HUES64 (cell line): ENCODE data around the gene TRERF1.
"Not testable (repeated sequence)": the region's sequence is repeated elsewhere in the genome, so short reads cannot be mapped to it uniquely, and the experiment has no call there.

Source experiments
- H3K27ac ChIP-seq: 2 replicates; pipeline ENCODE4 v1.7.0; 2013; ENCODE audit warnings: low read depth, low read length, inconsistent platforms
- H3K27me3 ChIP-seq: 2 replicates; pipeline ENCODE4 v1.6.1; 2013; ENCODE audit warnings: mild to moderate bottlenecking, low read length; ENCODE audit not compliant: insufficient read depth
- H3K36me3 ChIP-seq: 2 replicates; pipeline ENCODE4 v1.6.1; 2013; ENCODE audit warnings: mild to moderate bottlenecking, low read length; ENCODE audit not compliant: insufficient read depth
- H3K4me1 ChIP-seq: 2 replicates; pipeline ENCODE4 v1.6.1; 2013; ENCODE audit warnings: mild to moderate bottlenecking, low read length, moderate library complexity; ENCODE audit not compliant: insufficient read depth
- H3K4me3 ChIP-seq: 2 replicates; pipeline ENCODE4 v1.5.1; 2013; ENCODE audit warnings: mild to moderate bottlenecking, low read length, moderate library complexity
- H3K9ac ChIP-seq: 2 replicates; pipeline ENCODE4 v1.6.1; 2013; ENCODE audit warnings: mild to moderate bottlenecking, low read depth, low read length
- H3K9me3 ChIP-seq: 2 replicates; pipeline ENCODE4 v1.6.1; 2013; ENCODE audit warnings: low read depth, low read length; ENCODE audit not compliant: insufficient read depth
- WGBS: fragments of 150-250, 120-280 bp; methylation state at CpG from one replicate; pipeline ENCODE4 v1.1.7; 2013; ENCODE audit warnings: missing lambda C conversion rate; 5-methylcytosine and 5-hydroxymethylcytosine counted together

TRERF1 gene

DNA sequence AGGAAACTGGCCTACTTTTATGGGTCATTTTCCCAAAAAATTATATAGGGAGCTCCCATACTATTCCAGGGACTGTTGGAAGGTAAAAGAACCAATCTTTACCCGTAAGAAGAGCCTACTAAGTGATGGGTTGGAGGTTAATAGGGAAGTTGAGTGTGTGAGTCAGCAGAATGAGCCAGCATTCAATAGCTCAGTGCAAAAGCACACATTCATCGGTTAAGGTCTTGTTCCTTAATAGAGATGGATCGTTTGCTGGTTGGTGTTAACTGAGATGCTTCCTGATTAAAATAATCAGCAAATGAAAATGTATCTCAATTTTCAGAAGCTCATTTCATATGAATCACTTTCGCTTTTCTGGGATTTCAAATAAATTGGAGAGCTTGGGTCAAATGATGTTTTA, 118.8 kb downstream of the TRERF1 start:
- Histone ChIP-seq H3K27ac (no peak overlapping the region), H3K27me3 (no peaks in the 10 kb centered on the region), H3K9ac (no peak overlapping the region), H3K4me1 (peaks cover 5% of the 10 kb centered on the region; the same call in 1 of the 2 replicates), H3K4me3 (no peak overlapping the region), H3K36me3 (no peaks in the 10 kb centered on the region), H3K9me3 (no peaks in the 10 kb centered on the region)
- 90% methylated on average over 4 of the region's 4 CpGs for WGBS

DNA sequence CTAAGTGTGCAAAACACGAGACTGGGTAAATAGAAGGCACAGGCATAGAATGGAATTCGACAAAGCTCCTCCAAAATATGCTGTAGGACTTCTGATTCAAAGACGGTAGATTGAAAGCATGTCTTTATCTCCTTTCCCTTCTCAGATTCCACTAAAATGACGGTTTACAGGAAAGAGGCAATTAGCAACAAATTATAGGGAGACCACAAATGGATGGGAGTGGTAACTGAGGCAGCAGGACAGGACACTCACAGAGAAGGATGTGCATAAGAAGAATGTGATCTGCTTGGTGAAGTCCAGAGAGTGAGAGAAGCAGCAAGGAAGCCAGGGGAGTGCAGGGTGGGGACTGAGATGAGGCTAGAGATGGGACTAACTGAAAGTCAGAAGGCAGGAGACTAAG, 120.7 kb downstream of the TRERF1 start:
- H3K4me1 ChIP-seq: peaks cover 5% of the 10 kb centered on the region; the same call in 1 of the 2 replicates
- H3K4me3 ChIP-seq: no peak overlapping the region
- H3K9ac ChIP-seq: no peak overlapping the region
- WGBS: 91% methylated on average over 4 of the region's 4 CpGs
- H3K36me3 ChIP-seq: no peaks in the 10 kb centered on the region
- no peak overlapping the region for H3K27ac ChIP-seq
- H3K27me3 ChIP-seq: no peaks in the 10 kb centered on the region
- H3K9me3 ChIP-seq: no peaks in the 10 kb centered on the region

DNA sequence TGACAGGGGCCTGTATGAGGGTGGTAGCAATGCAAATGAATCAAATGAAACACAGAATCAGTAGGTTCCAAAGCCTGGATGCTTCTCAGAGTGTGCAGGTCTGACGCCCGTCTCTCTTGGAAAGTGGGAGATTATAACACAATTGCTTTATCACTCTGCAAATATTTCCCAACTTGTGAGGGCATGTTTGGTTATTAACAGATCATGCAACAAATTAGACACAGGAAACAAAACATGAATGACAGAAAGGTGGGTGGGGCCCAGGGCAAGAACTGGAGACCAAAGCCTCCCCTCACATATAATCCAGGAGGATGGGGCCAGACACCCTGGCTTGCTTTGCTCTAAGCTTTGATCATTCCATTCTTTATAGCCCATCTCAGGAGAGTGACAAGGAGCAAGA, 125.5 kb downstream of the TRERF1 start:
- 91% methylated on average over 2 of the region's 2 CpGs for WGBS
- no peaks in the 10 kb centered on the region for H3K36me3 ChIP-seq
- peaks cover 3% of the 10 kb centered on the region; the same call in 1 of the 2 replicates for H3K4me1 ChIP-seq
- H3K9ac ChIP-seq: no peak overlapping the region
- H3K27me3 ChIP-seq: no peaks in the 10 kb centered on the region
- H3K27ac ChIP-seq: no peak overlapping the region
- H3K4me3 ChIP-seq: no peak overlapping the region
- H3K9me3 ChIP-seq: no peaks in the 10 kb centered on the region

DNA sequence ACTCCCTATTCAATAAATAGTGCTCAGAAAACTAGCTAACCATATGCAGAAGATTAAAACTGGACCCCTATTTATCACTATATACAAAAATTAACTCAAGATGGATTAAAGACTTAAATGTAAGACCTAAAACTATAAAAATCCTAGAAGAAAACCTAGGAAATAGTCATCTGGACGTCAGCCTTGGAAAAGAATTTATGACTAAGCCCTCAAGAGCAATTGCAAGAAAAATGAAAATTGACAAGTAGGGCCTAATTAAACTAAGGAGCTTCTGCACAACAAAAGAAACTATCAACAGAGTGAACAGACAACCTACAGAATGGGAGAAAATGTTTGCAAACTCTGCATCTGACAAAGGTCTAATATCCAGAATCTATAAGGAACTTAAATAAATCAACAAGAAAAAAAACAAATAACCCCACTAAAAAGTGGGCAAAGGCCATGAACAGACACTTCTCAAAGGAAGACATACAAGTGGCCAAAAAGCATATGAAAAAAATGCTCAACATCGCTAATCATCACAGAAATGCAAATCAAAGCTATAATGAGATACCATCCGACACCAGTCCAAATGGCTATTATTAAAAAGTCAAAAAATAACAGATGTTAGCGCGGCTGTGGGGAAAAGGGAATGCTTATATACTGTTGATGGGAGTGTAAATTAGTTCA, 126.9 kb downstream of the TRERF1 start:
- H3K36me3 ChIP-seq, H3K9ac ChIP-seq, H3K9me3 ChIP-seq, H3K4me1 ChIP-seq, H3K27me3 ChIP-seq, H3K27ac ChIP-seq, H3K4me3 ChIP-seq: not testable (repeated sequence)
- WGBS: 93% methylated on average over 4 of the region's 5 CpGs

DNA sequence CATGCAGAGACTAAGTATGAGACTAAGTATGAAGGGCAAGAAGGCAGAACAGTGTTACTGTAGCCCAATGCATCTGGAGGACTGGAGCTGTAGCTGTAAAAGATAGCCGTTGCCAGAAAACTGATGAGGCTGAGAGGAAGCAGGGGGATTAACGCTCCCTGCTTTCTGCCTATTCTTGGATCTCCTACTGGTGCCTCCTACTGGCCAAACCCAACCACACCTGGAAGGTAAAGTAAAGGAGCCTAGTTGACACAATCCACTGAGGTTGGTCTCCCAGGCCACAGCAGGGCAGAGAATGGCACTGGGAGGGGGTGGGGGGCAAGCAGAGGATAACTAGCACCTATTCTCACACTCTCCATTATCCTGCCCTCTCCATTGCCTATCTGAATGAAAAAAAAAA, 129.1 kb downstream of the TRERF1 start:
- Histone ChIP-seq H3K9ac (no peak overlapping the region), H3K4me3 (no peak overlapping the region), H3K36me3 (no peaks in the 10 kb centered on the region), H3K27me3 (no peaks in the 10 kb centered on the region), H3K4me1 (peaks cover 3% of the 10 kb centered on the region; the same call in 1 of the 2 replicates), H3K9me3 (no peaks in the 10 kb centered on the region), H3K27ac (no peak overlapping the region)
- 39% methylated on average over 2 of the region's 2 CpGs for WGBS

DNA sequence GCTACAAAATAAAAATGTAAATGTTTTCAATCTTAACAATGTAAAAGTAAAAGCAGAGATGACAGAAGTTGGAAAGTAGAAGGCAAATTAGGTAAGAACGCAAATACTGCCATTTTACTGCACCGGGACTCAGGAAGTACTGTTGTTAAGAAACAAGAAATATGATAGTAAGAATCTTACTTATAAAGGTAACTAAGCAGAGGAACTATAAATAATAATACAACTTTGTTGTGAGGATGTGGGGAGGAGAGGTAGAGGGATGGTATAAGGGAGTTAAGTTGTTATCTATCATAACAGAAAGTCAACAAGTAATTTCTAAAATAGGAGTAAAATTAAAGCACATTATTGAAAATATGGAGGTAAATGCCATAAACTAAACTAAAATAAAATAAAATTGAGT, 129.8 kb downstream of the TRERF1 start:
- Histone ChIP-seq H3K4me1 (peaks cover 4% of the 10 kb centered on the region), H3K27ac (no peak overlapping the region), H3K36me3 (no peaks in the 10 kb centered on the region), H3K4me3 (no peak overlapping the region), H3K27me3 (no peaks in the 10 kb centered on the region), H3K9me3 (no peaks in the 10 kb centered on the region), H3K9ac (no peak overlapping the region)
- 97% methylated on average over 2 of the region's 2 CpGs for WGBS

DNA sequence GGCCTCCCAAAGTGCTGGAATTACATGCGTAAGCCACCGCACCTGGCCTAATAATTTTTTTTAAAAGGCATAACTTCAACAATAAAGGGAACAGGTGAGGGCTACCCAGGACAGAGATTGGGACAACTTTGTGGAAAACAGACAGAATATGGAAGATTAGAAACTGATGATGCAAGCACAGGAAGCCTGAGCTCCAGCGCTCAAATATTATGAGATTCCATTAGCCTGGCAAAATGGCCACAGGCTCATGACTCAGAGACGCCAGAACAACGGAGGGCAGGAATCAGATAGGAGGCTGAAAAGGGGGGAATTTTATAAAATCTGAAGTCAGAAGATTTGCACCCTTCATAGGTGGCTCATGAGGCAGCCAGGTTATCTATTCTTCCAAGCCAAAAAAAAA, 131.0 kb downstream of the TRERF1 start:
- 92% methylated on average over 5 of the region's 5 CpGs for WGBS
- H3K9ac ChIP-seq: no peak overlapping the region
- H3K27ac ChIP-seq: no peak overlapping the region; the same call in 1 of the 2 replicates
- no peak overlapping the region for H3K4me3 ChIP-seq
- no peaks in the 10 kb centered on the region for H3K36me3 ChIP-seq
- H3K9me3 ChIP-seq: no peaks in the 10 kb centered on the region
- H3K27me3 ChIP-seq: no peaks in the 10 kb centered on the region
- peaks cover 16% of the 10 kb centered on the region for H3K4me1 ChIP-seq

DNA sequence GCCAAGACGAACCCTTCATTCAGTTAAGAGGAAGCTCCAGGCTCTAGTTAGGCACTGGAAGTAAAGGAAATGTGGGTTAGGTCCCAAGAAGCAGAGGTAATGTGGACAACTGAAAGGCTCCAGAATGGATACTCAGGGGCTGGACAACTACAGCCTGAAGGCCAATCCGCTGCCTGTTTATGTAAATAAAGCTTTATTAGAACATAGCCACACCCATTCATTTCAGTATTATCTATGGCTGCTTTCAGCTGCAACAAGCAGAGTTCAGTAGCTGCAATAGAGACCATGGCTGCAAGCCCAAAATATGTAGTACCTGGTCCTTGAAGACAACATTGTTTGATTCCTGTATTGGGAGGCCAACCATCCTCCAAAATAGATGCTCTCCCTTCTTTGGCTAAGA, 133.2 kb downstream of the TRERF1 start:
- Histone ChIP-seq H3K4me1 (peaks cover 35% of the 10 kb centered on the region), H3K27me3 (no peaks in the 10 kb centered on the region), H3K36me3 (no peaks in the 10 kb centered on the region), H3K27ac (no peak overlapping the region), H3K9ac (no peak overlapping the region), H3K4me3 (no peak overlapping the region), H3K9me3 (no peaks in the 10 kb centered on the region)
- WGBS: 94% methylated on average over 2 of the region's 2 CpGs

DNA sequence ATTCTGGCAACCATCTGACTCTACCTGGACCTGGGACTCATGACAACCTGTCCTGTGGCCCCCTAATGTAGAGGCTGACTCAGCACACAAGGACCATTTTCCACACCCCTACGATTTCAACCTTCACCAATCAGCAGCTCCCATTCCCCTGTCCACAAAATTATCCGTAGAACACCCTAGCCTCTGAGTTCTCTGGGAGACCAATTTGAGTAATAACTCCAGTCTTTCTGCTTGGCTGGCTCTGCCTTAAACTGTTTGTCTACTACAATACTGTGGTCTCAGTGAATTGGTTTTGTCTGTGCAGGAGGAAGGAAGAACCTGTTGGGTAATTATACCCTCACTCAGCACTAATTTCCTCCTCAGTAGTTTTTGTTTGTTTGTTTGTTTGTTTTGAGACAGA, 134.7 kb downstream of the TRERF1 start:
- H3K27me3 ChIP-seq: no peaks in the 10 kb centered on the region
- H3K4me1 ChIP-seq: peaks cover 33% of the 10 kb centered on the region
- H3K4me3 ChIP-seq: no peak overlapping the region
- no peaks in the 10 kb centered on the region for H3K36me3 ChIP-seq
- whole genome bisulfite sequencing: 72% methylated on average over 2 of the region's 2 CpGs
- H3K9me3 ChIP-seq: no peaks in the 10 kb centered on the region
- no peak overlapping the region for H3K9ac ChIP-seq
- peak overlapping the region; percentile 89; the same call in 1 of the 2 replicates for H3K27ac ChIP-seq

DNA sequence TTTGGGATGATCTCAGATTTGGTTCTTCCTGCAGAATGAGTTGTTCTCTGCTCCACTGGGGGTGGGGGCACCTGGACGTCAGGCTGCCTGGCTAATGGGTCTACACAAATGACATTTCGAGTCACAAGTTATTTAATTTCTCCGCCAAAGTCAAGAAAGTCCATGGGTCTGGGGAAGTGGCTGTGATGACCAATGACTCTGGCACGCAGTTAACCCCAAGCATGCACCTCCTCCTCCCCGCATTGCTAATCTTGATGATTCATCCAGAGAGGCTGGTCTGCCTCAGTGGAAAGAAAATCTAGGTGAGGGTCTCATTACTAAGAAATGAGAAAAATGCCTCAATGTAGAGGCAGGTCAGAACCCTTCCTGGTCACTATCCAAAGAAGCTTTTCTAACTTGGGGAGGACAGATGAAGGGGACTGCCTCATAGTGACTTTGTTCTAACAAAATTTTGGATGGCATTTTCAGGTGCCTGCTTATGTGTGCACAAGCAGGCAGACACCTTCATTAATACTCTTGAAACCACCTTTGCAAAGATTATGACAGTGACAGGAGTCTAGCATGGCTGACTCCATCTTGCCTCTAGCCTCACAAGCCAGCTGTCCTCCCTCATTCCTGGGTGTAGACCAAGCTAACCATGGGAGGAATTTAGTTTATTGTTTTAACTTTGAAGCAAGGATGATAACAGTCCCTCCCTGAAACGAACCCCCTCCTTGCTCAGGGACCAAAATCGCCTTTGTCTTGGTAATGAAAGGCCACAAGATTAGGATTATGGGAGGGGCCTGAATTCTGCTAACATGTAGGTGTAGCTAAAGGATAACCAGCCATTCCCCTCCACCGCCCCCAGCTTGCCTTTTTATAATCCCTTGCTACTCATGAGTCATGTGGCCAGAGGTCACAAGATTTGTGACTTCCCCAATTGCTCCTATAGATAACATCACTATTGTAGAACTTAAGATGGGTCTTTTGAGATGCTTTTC, 135.4 kb downstream of the TRERF1 start:
- H3K9ac ChIP-seq: peak overlapping the region; percentile 20; the same call in 1 of the 2 replicates
- peaks cover 33% of the 10 kb centered on the region for H3K4me1 ChIP-seq
- no peak overlapping the region for H3K4me3 ChIP-seq
- 56% methylated on average over 7 of the region's 8 CpGs for WGBS
- H3K27ac ChIP-seq: peak overlapping the region; percentile 89
- no peaks in the 10 kb centered on the region for H3K9me3 ChIP-seq
- no peaks in the 10 kb centered on the region for H3K36me3 ChIP-seq
- no peaks in the 10 kb centered on the region for H3K27me3 ChIP-seq

DNA sequence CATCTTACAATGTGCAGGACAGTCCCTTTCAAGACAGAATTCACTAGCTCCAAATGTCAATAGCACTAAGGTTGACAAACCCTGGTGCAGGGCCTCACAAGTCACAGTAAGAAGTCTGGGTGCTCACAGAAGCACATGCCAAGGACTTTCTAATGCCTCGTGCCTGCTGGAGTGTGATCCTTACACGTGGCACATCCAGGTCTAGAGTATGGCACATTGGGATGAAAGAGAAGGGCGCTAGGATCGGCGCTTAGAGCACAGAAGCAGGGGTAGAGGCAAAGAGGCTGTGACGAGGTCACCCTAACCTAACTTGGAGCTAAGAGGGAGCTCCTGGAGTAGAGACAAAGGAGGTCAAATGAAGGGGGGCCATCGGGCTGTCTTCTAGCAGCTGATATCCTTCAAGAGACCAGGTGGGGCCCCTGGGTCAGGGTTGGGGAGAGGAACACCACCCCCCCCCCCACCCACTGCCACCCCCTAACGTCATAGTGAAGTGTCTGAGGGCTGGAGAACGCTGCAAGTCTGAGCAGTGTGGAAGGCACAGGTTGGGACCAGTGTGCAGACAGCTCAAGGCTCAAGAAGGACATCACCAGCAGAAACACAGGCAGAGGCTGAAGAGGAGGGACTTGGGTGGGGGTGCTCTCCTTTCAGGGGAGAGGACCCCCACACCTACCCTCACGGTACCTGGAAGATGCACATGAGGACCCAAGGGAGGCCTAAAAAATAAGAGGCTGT, 136.3 kb downstream of the TRERF1 start:
- 83% methylated on average over 9 of the region's 10 CpGs for WGBS
- peak overlapping the region; percentile 89 for H3K27ac ChIP-seq
- H3K36me3 ChIP-seq: no peaks in the 10 kb centered on the region
- no peak overlapping the region for H3K9ac ChIP-seq
- peaks cover 33% of the 10 kb centered on the region for H3K4me1 ChIP-seq
- no peaks in the 10 kb centered on the region for H3K27me3 ChIP-seq
- no peaks in the 10 kb centered on the region for H3K9me3 ChIP-seq
- H3K4me3 ChIP-seq: no peak overlapping the region
